Vagina (tissue), 2 donors: ENCODE data around the gene MIOS. TPM values are rescaled to one million over a fixed set of nuclear protein-coding genes. Genes with fewer than 3 reads are reported as not detected.

Experiments
- DNase-seq, 2 donors: peaks; one replicate each; pipeline ENCODE4 v3.0.0-alpha.2; 2017; ENCODE audit errors: extremely low spot score in 2 of 2
- H3K27ac ChIP-seq: fragments of 200-600 bp; sonication (generic); one replicate; pipeline ENCODE4 v1.5.1; 2019
- H3K27me3 ChIP-seq: fragments of 200-600 bp; sonication (generic); one replicate; pipeline ENCODE4 v1.5.1; 2019
- H3K36me3 ChIP-seq, 2 donors: fragments of 200-600 bp; sonication (generic); one replicate each; pipeline ENCODE4 v1.5.1; 2017 to 2019
- H3K4me1 ChIP-seq: fragments of 200-600 bp; sonication (generic); one replicate; pipeline ENCODE4 v1.5.1; 2019
- H3K4me3 ChIP-seq, 2 donors: fragments of 200-600 bp; sonication (generic); 1 replicate in 1 of 2; 2 replicates in 1 of 2; pipeline ENCODE4 v1.5.1; 2016 to 2019
- H3K9me3 ChIP-seq: fragments of 200-600 bp; sonication (generic); one replicate; pipeline ENCODE4 v1.5.1; 2019
- CTCF ChIP-seq, 3 experiments: fragments of 450-650 bp in 2 of 3; fragments of 200-600 bp in 1 of 3; sonication (generic) in 1 of 3; IDR thresholded peaks; one replicate each; pipeline ENCODE4 v1.5.1; 2017 to 2019; ENCODE audit warnings: antibody characterized with exemption in 3 of 3, mild to moderate bottlenecking in 2 of 3, moderate library complexity in 2 of 3
- POLR2A ChIP-seq, 2 donors: fragments of 450-650 bp; IDR thresholded peaks; one replicate each; pipeline ENCODE4 v1.6.1; 2017; ENCODE audit warnings: antibody characterized with exemption in 2 of 2, mild to moderate bottlenecking in 2 of 2, moderate library complexity in 2 of 2
- POLR2AphosphoS5 ChIP-seq, 2 donors: sonication (generic); formaldehyde crosslinking; IDR thresholded peaks; one replicate each; pipeline ENCODE4 v1.9.0; 2017; ENCODE audit warnings: antibody characterized with exemption in 2 of 2, mild to moderate bottlenecking in 2 of 2, low read depth in 1 of 2; ENCODE audit not compliant: insufficient read depth in 1 of 2
- intact Hi-C: fragments of 100-400 bp; cut with DNase I; formaldehyde crosslinking; loops from one replicate; pipeline ENCODE4 v1.15.1; 2023
- total RNA-seq: library from RNA; depleted of rRNA; stranded (reverse); fragments of >200 nt; gene quantifications from one replicate; pipeline ENCODE4 v1.2.3, GENCODE V29; 2016

The MIOS gene
- total RNA-seq, 1 donor from 2014 or later = 50.1 TPM

- TF ChIP-seq POLR2AphosphoS5 (IDR thresholded peaks at IDR 0.05; ENCODE audit: insufficient read depth in 1 of 2, low read depth in 1 of 2) (peak in 1 of 2 donors; percentile 17), POLR2A (IDR thresholded peaks at IDR 0.05) (no peak), CTCF (IDR thresholded peaks at IDR 0.05) (no peak)
- Histone ChIP-seq H3K27me3 (no peaks in the 10 kb centered on the region), H3K4me1 (peaks cover 20% of the 10 kb centered on the region), H3K9me3 (no peaks in the 10 kb centered on the region), H3K4me3 (no peak overlapping the region), H3K36me3 (no peaks in the 10 kb centered on the region), H3K27ac (no peak overlapping the region)
- intact Hi-C loops = no loop called here
- no peak for DNase-seq
Measured at GRCh38 chr7:7562736-7563135, 3.9 kb upstream of the MIOS start.

GRCh38 chr7:7563269-7563668, 3.4 kb upstream of the MIOS start:
- intact Hi-C loops = no loop called here
- DNase-seq = no peak

GRCh38 chr7:7563813-7564212, 2.9 kb upstream of the MIOS start:
- DNase-seq = no peak
- intact Hi-C loops = no loop called here
- Histone ChIP-seq H3K4me3 (no peak overlapping the region), H3K9me3 (no peaks in the 10 kb centered on the region), H3K4me1 (peaks cover 31% of the 10 kb centered on the region), H3K36me3 (no peaks in the 10 kb centered on the region), H3K27ac (no peak overlapping the region), H3K27me3 (no peaks in the 10 kb centered on the region)
- TF ChIP-seq POLR2A (IDR thresholded peaks at IDR 0.05) (no peak), CTCF (IDR thresholded peaks at IDR 0.05) (no peak), POLR2AphosphoS5 (IDR thresholded peaks at IDR 0.05; ENCODE audit: insufficient read depth in 1 of 2, low read depth in 1 of 2) (no peak)

More at GRCh38 chr7:7563269-7563668, 3.4 kb upstream of the MIOS start:
- Histone ChIP-seq H3K4me1 (peaks cover 26% of the 10 kb centered on the region), H3K27me3 (no peaks in the 10 kb centered on the region), H3K36me3 (no peaks in the 10 kb centered on the region), H3K9me3 (no peaks in the 10 kb centered on the region), H3K27ac (no peak overlapping the region), H3K4me3 (no peak overlapping the region)
- TF ChIP-seq POLR2AphosphoS5 (IDR thresholded peaks at IDR 0.05; ENCODE audit: insufficient read depth in 1 of 2, low read depth in 1 of 2) (no peak), POLR2A (IDR thresholded peaks at IDR 0.05) (no peak), CTCF (IDR thresholded peaks at IDR 0.05) (no peak)

DNA sequence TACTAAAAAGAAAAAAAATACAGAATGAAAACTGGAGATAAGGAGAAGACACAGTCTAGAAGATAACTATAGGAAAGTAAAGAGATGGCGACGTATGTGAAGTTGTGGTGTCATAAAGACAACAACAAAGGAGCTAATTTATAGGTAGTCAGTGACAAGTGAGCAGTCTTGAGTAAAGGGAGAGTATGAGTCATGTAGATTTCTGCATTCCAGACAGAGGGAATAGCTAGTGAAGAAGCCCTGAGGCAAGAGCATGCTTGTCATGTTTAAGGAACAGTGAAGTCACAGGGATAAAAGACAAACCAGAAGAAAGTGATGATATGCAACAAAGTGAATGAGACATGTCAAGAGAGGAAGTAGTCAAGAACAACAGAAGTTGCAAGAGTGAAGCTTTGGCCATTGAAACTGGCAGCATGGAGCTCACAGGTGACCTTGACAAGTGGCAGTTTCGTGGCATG, 2.3 kb upstream of the MIOS start:
- Histone ChIP-seq H3K4me1 (peaks cover 37% of the 10 kb centered on the region), H3K9me3 (no peaks in the 10 kb centered on the region), H3K27ac (no peak overlapping the region), H3K4me3 (no peak overlapping the region), H3K36me3 (no peaks in the 10 kb centered on the region), H3K27me3 (no peaks in the 10 kb centered on the region)
- DNase-seq = no peak
- intact Hi-C loops = no loop called here
- no peak for TF ChIP-seq CTCF (IDR thresholded peaks at IDR 0.05)
- peak in 1 of 2 donors; percentile 59 for TF ChIP-seq POLR2AphosphoS5 (IDR thresholded peaks at IDR 0.05; ENCODE audit: insufficient read depth in 1 of 2, low read depth in 1 of 2)

DNA sequence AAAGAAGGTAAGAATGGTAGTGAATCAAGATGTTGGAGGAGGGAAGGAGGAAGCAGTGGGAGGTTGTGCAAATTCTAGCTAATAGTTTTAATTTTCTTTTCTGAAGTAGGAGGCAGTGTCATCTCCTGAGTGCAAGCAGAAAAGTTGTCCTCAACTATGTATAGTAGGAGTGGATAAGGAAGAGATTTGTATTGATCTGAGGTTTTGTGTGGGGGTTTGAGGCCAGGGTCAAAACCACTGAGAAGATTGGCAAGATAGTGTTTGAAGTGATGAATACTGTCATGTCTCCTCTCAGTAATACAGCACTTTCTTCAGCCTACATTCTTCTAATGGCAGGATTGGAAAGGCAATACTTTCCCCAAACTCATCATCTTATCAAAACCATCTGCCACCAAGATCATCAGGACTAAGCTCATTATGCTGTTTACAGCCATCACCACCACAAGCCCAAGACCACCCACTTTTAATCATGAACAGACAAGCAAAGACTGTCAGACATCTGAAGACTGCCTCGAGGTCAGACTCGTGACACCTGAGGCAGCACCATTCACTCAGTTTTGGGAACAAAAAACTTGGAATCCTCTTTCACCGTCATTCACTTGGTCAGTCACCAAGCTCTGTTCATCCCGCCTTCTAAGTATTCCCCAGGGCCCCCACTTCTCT, 1.5 kb upstream of the MIOS start:
- Histone ChIP-seq H3K27ac (no peak overlapping the region), H3K9me3 (no peaks in the 10 kb centered on the region), H3K4me3 (no peak overlapping the region), H3K27me3 (no peaks in the 10 kb centered on the region), H3K36me3 (no peaks in the 10 kb centered on the region), H3K4me1 (peaks cover 45% of the 10 kb centered on the region)
- intact Hi-C loops = no loop called here
- no peak for DNase-seq
- no peak for TF ChIP-seq POLR2A (IDR thresholded peaks at IDR 0.05)
- TF ChIP-seq CTCF (IDR thresholded peaks at IDR 0.05) = no peak
- TF ChIP-seq POLR2AphosphoS5 (IDR thresholded peaks at IDR 0.05; ENCODE audit: insufficient read depth in 1 of 2, low read depth in 1 of 2) = no peak
